Testis (tissue), 3 donors: Measurements from ENCODE around the gene CDK8. TPM values are rescaled to one million over a fixed set of nuclear protein-coding genes. Genes with fewer than 3 reads are reported as not detected.
A peak's percentile ranks its signal among the peaks of the same experiment; 100 is the strongest.

Experiments
- DNase-seq: peaks from one replicate; pipeline ENCODE4 v3.0.0-alpha.2; 2019
- H3K27ac ChIP-seq, 2 donors: fragments of 200-600 bp; sonication (generic); one replicate each; pipeline ENCODE4 v1.5.1; 2019
- H3K27me3 ChIP-seq: fragments of 200-600 bp; sonication (generic); one replicate; pipeline ENCODE4 v1.5.1; 2019
- H3K36me3 ChIP-seq: fragments of 200-600 bp; sonication (generic); one replicate; pipeline ENCODE4 v1.5.1; 2017; ENCODE audit warnings: low read depth; ENCODE audit errors: missing control alignments
- H3K4me1 ChIP-seq: fragments of 200-600 bp; sonication (generic); one replicate; pipeline ENCODE4 v1.5.1; 2019
- H3K4me3 ChIP-seq, 2 donors: fragments of 200-600 bp; sonication (generic); one replicate each; pipeline ENCODE4 v1.5.1; 2017 to 2019
- H3K9me3 ChIP-seq: fragments of 200-600 bp; sonication (generic); one replicate; pipeline ENCODE4 v1.5.1; 2017
- CTCF ChIP-seq, 3 experiments: fragments of 450-650 bp in 2 of 3; fragments of 200-600 bp in 1 of 3; sonication (generic) in 1 of 3; IDR thresholded peaks; one replicate each; pipeline ENCODE4 v1.5.1; 2016 to 2019; ENCODE audit warnings: antibody characterized with exemption in 3 of 3, mild to moderate bottlenecking in 2 of 3, moderate library complexity in 1 of 3
- POLR2A ChIP-seq: fragments of 450-650 bp; IDR thresholded peaks from one replicate; pipeline ENCODE4 v1.6.1; 2017; ENCODE audit warnings: antibody characterized with exemption, mild to moderate bottlenecking, moderate library complexity
- WGBS, 2 donors: methylation state at CpG; one replicate each; pipeline ENCODE4 v1.1.5; 2018; 5-methylcytosine and 5-hydroxymethylcytosine counted together
- intact Hi-C: fragments of 100-400 bp; cut with DNase I; formaldehyde crosslinking; loops from one replicate; pipeline ENCODE4 v1.15.1; 2023; ENCODE audit warnings: low total_unique reads
- polyA plus RNA-seq: library from polyadenylated mRNA; stranded (reverse); fragments of 350-450 nt; fragmentation: Illumina TruSeq; extraction: RNeasy Lipid Tissue Mini Kit (QIAGEN cat#74804); gene quantifications from one replicate; pipeline ENCODE4 v1.2.3, GENCODE V29; 2014; ENCODE audit warnings: low read depth, low replicate concordance; ENCODE audit not compliant: insufficient read depth
- total RNA-seq, 2 donors: library from RNA; depleted of rRNA; stranded (reverse); fragments of >200 nt; gene quantifications; one replicate each; pipeline ENCODE4 v1.2.3, GENCODE V29; 2016

The CDK8 gene
- total and polyA plus RNA-seq, 3 donors from 2014 or later: 16.5 to 31.7 (median 27.1) TPM

GRCh38 chr13:26377038-26377437 lies 123.1 kb downstream of the CDK8 start:
- Histone ChIP-seq H3K4me1 (no peaks in the 10 kb centered on the region), H3K9me3 (no peaks in the 10 kb centered on the region), H3K27me3 (no peaks in the 10 kb centered on the region), H3K36me3 (no peaks in the 10 kb centered on the region), H3K4me3 (no peak overlapping the region), H3K27ac (no peak overlapping the region)
- DNase-seq: no peak
- peak in 2 of 3 experiments; percentile 12 to 16 for TF ChIP-seq CTCF (IDR thresholded peaks at IDR 0.05)
- no peak for TF ChIP-seq POLR2A
- intact Hi-C loops: no loop called here

- Histone ChIP-seq H3K4me3 (no peak overlapping the region), H3K9me3 (no peaks in the 10 kb centered on the region), H3K4me1 (no peaks in the 10 kb centered on the region), H3K36me3 (no peaks in the 10 kb centered on the region), H3K27me3 (no peaks in the 10 kb centered on the region), H3K27ac (no peak overlapping the region)
- 61 to 66% methylated on average over 3 of the region's 3 CpGs for WGBS, 2 donors
- no peak for DNase-seq
- TF ChIP-seq CTCF (IDR thresholded peaks at IDR 0.05) (no peak), POLR2A (no peak)
- intact Hi-C loops: no loop called here
Measured at GRCh38 chr13:26378116-26378515, 124.2 kb downstream of the CDK8 start.

- Histone ChIP-seq H3K9me3 (no peaks in the 10 kb centered on the region), H3K36me3 (no peaks in the 10 kb centered on the region), H3K4me3 (no peak overlapping the region), H3K27me3 (no peaks in the 10 kb centered on the region), H3K4me1 (no peaks in the 10 kb centered on the region), H3K27ac (no peak overlapping the region)
- WGBS, 2 donors: 91 to 96% methylated on average over 5 of the region's 5 CpGs
- intact Hi-C loops: no loop called here
- no peak for DNase-seq
- TF ChIP-seq POLR2A: no peak
- no peak for TF ChIP-seq CTCF (IDR thresholded peaks at IDR 0.05)
Measured at GRCh38 chr13:26379831-26380230, 125.9 kb downstream of the CDK8 start.

- no peaks in the 10 kb centered on the region for H3K27me3 ChIP-seq
- no peak for TF ChIP-seq POLR2A
- TF ChIP-seq CTCF (IDR thresholded peaks at IDR 0.05): no peak
- H3K27ac ChIP-seq: no peak overlapping the region
- 89 to 94% methylated on average over 2 of the region's 2 CpGs for WGBS, 2 donors
- no peaks in the 10 kb centered on the region for H3K9me3 ChIP-seq
- H3K4me1 ChIP-seq: no peaks in the 10 kb centered on the region
- no peak for DNase-seq
- intact Hi-C loops: no loop called here
- H3K4me3 ChIP-seq: no peak overlapping the region
- no peaks in the 10 kb centered on the region for H3K36me3 ChIP-seq
Measured at GRCh38 chr13:26380930-26381329, 127.0 kb downstream of the CDK8 start.

- 93 to 95% methylated on average over 2 of the region's 2 CpGs for WGBS, 2 donors
- Histone ChIP-seq H3K9me3 (no peaks in the 10 kb centered on the region), H3K27me3 (no peaks in the 10 kb centered on the region), H3K4me1 (no peaks in the 10 kb centered on the region), H3K4me3 (no peak overlapping the region), H3K36me3 (no peaks in the 10 kb centered on the region), H3K27ac (no peak overlapping the region)
- intact Hi-C loops: no loop called here
- no peak for DNase-seq
- TF ChIP-seq CTCF (IDR thresholded peaks at IDR 0.05): no peak
- no peak for TF ChIP-seq POLR2A
Measured at GRCh38 chr13:26382366-26382765, 128.4 kb downstream of the CDK8 start.
